Loucy (cell line): ENCODE measurements around the gene SLC25A13.

ENCODE experiments used
- CTCF ChIP-seq: fragments of 200-600 bp; sonication (generic); conservative IDR thresholded peaks from 2 replicates; pipeline ENCODE4 v1.5.1; 2014; ENCODE audit warnings: mild to moderate bottlenecking, antibody characterized with exemption, low read length
- EZH2phosphoT487 ChIP-seq: fragments of 200-600 bp; IDR thresholded peaks from 2 replicates; pipeline ENCODE4 v1.6.1; 2018; ENCODE audit warnings: antibody characterized with exemption, mild to moderate bottlenecking, moderate library complexity, borderline replicate concordance

DNA sequence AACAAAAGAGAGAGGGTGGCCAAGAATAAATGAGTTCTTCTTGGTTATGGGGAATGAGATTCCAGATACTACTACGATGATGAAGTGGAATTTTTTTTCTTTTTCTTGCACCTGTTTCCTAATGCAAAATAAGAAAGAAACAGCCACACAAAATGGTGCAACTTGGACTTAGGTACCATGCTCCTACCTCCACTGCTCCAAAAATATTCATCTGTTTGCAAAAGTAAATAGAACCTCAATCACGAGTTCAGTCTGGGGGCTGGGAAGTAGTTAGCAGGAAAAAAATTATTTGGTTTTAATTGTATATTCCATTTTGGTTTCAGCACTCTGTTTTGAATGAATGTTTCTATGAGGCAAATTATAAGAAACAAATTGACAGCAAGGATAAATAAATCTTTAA lies 73.5 kb downstream of the SLC25A13 start:
- TF ChIP-seq CTCF (no peak), EZH2phosphoT487 (no peak)
